Measurements from ENCODE around the gene SBF2. TPM values are rescaled to one million over a fixed set of nuclear protein-coding genes. Genes with fewer than 3 reads are reported as not detected.
A peak's percentile ranks its signal among the peaks of the same experiment; 100 is the strongest.

SBF2 gene
- total RNA-seq, 1 experiment from 2014 or later, result 30.2 TPM

DNA sequence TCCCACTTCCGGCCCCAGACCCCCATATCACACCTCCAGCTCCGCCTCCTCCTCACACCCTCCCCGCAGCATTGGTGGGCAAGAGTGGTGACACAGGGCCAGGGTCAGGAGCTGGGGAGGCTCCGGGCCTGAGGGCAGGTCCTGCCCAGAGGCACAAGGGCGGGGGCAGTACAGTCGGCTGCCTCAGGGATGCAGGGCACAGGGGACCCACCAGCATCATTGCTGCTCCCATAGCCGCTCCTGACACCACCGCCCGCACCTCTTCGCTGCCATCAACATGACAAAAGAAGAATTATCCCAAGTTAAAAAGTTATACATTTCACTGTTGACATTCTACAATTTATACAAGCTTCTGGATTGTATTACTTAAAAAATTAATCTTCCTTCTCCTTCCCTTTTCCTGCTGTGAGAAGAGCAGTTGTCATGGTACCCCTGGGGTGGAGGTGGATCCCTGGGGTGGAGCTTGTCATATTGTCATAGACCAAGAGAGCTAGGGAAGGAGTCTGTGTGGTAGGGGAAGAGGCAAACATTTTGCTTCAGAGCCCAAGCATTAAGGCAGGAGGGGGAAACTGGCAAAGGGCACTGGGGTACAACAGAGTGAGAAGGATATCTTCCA, 4.1 kb downstream of the SBF2 start:
- Mint-ChIP-seq H3K27ac (peak overlapping the region in 2 of 3 experiments; percentile 7 to 33; a peak in 4 of 7 replicates), H3K4me3 (no peak overlapping the region)

More for the DNA sequence above, 4.1 kb downstream of the SBF2 start:
- no peak for DNase-seq
- Mint-ChIP-seq H3K27me3 (ENCODE audit: low read depth) (no peaks in the 10 kb centered on the region), H3K4me1 (peaks cover 39 to 45% of the 10 kb centered on the region in 2 experiments), H3K36me3 (ENCODE audit: insufficient read depth in 1 of 3, low read depth in 3 of 3) (peaks cover 0 to 3% (median 1%) of the 10 kb centered on the region in 3 experiments; a peak in 4 of 7 replicates), H3K9me3 (no peaks in the 10 kb centered on the region; a peak in 1 of 5 replicates)
- Histone ChIP-seq H3K79me2 (ENCODE audit: insufficient read depth, low read length) (peaks cover 7% of the 10 kb centered on the region; the same call in 1 of the 2 replicates), H2BK12ac (ENCODE audit: insufficient read length, low read depth, low read length) (no peak overlapping the region), H3K14ac (ENCODE audit: insufficient read depth, low read length) (no peak overlapping the region), H3K27me3 (ENCODE audit: insufficient read depth, low read length) (no peaks in the 10 kb centered on the region), H3K4ac (ENCODE audit: low read depth, low read length) (no peak overlapping the region), H3K18ac (ENCODE audit: insufficient read length, low read depth, low read length) (no peak overlapping the region), H3T11ph (ENCODE audit: low read length) (no peak overlapping the region), H2BK120ac (ENCODE audit: low read depth, low read length, poor library complexity, severe bottlenecking) (no peak overlapping the region), H3K9ac (ENCODE audit: extremely low read depth, insufficient read length, low read length) (no peak overlapping the region), H3K56ac (ENCODE audit: insufficient read length, low read depth, low read length) (no peak overlapping the region), H3K23me2 (ENCODE audit: insufficient read length, low read depth, low read length, poor library complexity, severe bottlenecking) (peaks cover 6% of the 10 kb centered on the region), H4K91ac (ENCODE audit: insufficient read length, low read depth, low read length) (no peak overlapping the region), H2BK5ac (ENCODE audit: insufficient read length, low read length) (no peak overlapping the region), H2BK15ac (ENCODE audit: low read depth, low read length) (no peak overlapping the region), H2AK5ac (ENCODE audit: insufficient read length, low read length) (no peak overlapping the region), H3K23ac (ENCODE audit: insufficient read length, low read depth, low read length) (no peak overlapping the region), H4K5ac (ENCODE audit: insufficient read length, low read depth, low read length) (no peak overlapping the region), H2AFZ (ENCODE audit: low read length) (no peak overlapping the region), H2BK20ac (ENCODE audit: low read depth, low read length, poor library complexity, severe bottlenecking) (no peak overlapping the region), H3K4me1 (ENCODE audit: insufficient read depth, low read length) (peaks cover 5% of the 10 kb centered on the region; the same call in 1 of the 2 replicates), H3K9me3 (ENCODE audit: control insufficient read depth, low read depth, low read length) (no peaks in the 10 kb centered on the region), H3K27ac (ENCODE audit: insufficient read length, low read depth, low read length) (no peak overlapping the region), H4K8ac (replicated peaks; ENCODE audit: insufficient read length, low read depth, low read length) (no peak overlapping the region), H3K4me2 (ENCODE audit: insufficient read depth, insufficient read length, low read length) (no peak overlapping the region), H4K20me1 (ENCODE audit: control insufficient read depth, insufficient read depth, insufficient read length) (no peaks in the 10 kb centered on the region), H3K79me1 (ENCODE audit: insufficient read depth, low read depth, low read length, poor library complexity, severe bottlenecking) (no peaks in the 10 kb centered on the region)
- TF ChIP-seq CTCF (conservative IDR thresholded peaks at IDR 0.05), result no peak
- no CpG with 5 or more reads among the region's 10 CpGs for WGBS (ENCODE audit: extremely low coverage, insufficient read length, low lambda C conversion rate)

Measured in H9 (cell line).